Common myeloid progenitor, CD34-positive (primary cell): Measurements from ENCODE around the gene WDR70.
"Not testable (repeated sequence)": the region's sequence is repeated elsewhere in the genome, so short reads cannot be mapped to it uniquely, and the experiment has no call there.

ENCODE experiments used
- CTCF ChIA-PET: fragments of 350-600 bp; sonication (Branson Sonifier 250); formaldehyde crosslinking; loops from one replicate; lab custom pipeline; 2021; ENCODE audit warnings: antibody characterized with exemption; lab: Charles Lee
- POLR2A ChIA-PET: fragments of 350-600 bp; sonication (Branson Sonifier 250); formaldehyde crosslinking; loops from one replicate; lab custom pipeline; 2021; ENCODE audit warnings: antibody characterized with exemption; lab: Charles Lee
- DNase-seq, 3 donors: peaks; one replicate each; pipeline versions ENCODE4 v3.0.0 to v3.0.0-alpha.2; 2013
- H3K27ac ChIP-seq, 2 experiments: 1 replicate in 1 of 2; 2 replicates in 1 of 2; pipeline ENCODE4 v1.7.0; 2013; ENCODE audit warnings: inconsistent platforms in 2 of 2, low read length in 2 of 2, mild to moderate bottlenecking in 2 of 2, low read depth in 1 of 2, moderate library complexity in 1 of 2; ENCODE audit not compliant: severe bottlenecking in 2 of 2, insufficient read depth in 1 of 2, poor library complexity in 1 of 2
- H3K27me3 ChIP-seq, 5 experiments: replicated peaks in 2 of 5; 1 replicate in 3 of 5; 2 replicates in 2 of 5; pipeline versions ENCODE4 v1.6.1 to v1.7.0; 2013; ENCODE audit warnings: low read length in 4 of 5, mild to moderate bottlenecking in 2 of 5, moderate library complexity in 2 of 5, inconsistent platforms in 1 of 5; ENCODE audit not compliant: insufficient read depth in 5 of 5, control insufficient read depth in 4 of 5
- H3K36me3 ChIP-seq, 4 experiments: 1 replicate in 2 of 4; 2 replicates in 2 of 4; pipeline versions ENCODE4 v1.6.1 to v1.7.0; 2013; ENCODE audit warnings: low read length in 3 of 4, control low read depth in 1 of 4, mild to moderate bottlenecking in 1 of 4; ENCODE audit not compliant: control insufficient read depth in 4 of 4, insufficient read depth in 4 of 4
- H3K4me1 ChIP-seq, 4 experiments: 1 replicate in 3 of 4; 2 replicates in 1 of 4; pipeline versions ENCODE4 v1.6.1 to v1.7.1; 2013; ENCODE audit warnings: low read length in 3 of 4, mild to moderate bottlenecking in 3 of 4, control low read depth in 1 of 4, inconsistent platforms in 1 of 4, moderate library complexity in 1 of 4; ENCODE audit not compliant: control insufficient read depth in 4 of 4, insufficient read depth in 4 of 4; ENCODE audit errors: control extremely low read depth in 1 of 4
- H3K4me3 ChIP-seq, 7 experiments: 1 replicate in 4 of 7; 2 replicates in 3 of 7; pipeline versions ENCODE4 v1.5.1 to v1.7.0; 2013; ENCODE audit warnings: mild to moderate bottlenecking in 7 of 7, low read length in 6 of 7, moderate library complexity in 6 of 7, inconsistent platforms in 2 of 7, low read depth in 2 of 7, control low read depth in 1 of 7; ENCODE audit not compliant: insufficient read depth in 4 of 7, control insufficient read depth in 1 of 7; ENCODE audit errors: extremely low read depth in 1 of 7
- H3K9me3 ChIP-seq, 5 experiments: 1 replicate in 4 of 5; 2 replicates in 1 of 5; pipeline versions ENCODE4 v1.6.1 to v1.7.1; 2013; ENCODE audit warnings: low read length in 4 of 5, mild to moderate bottlenecking in 2 of 5, inconsistent platforms in 1 of 5, low read depth in 1 of 5, moderate library complexity in 1 of 5; ENCODE audit not compliant: control insufficient read depth in 4 of 5, insufficient read depth in 2 of 5; ENCODE audit errors: control extremely low read depth in 1 of 5
- WGBS: methylation state at CpG from one replicate; pipeline ENCODE4 v1.1.5; 2013; ENCODE audit not compliant: insufficient coverage; 5-methylcytosine and 5-hydroxymethylcytosine counted together

WDR70 gene

DNA sequence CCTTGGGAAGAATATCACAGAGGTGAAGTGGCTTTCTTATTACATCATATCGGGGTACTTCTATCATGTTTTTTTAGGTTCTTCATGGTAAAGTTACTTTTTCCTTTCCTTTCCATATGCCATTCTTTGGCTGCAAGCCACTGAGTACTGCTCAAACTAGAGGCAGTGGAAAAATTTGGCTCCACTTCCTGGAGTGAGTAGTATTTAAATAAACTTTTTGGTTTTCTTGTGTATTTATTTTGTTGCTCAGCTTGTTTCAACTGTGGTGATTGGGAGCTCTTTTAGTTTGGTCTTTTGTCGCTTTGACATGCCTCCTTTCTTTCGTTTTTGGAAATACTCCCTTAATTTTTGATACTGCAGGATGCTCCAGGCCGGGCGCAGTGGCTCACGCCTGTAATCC is 69.8 kb downstream of the WDR70 start:
- H3K4me3 ChIP-seq = no peak overlapping the region
- peaks cover 0 to 27% (median 7%) of the 10 kb centered on the region in 4 experiments for H3K36me3 ChIP-seq
- H3K9me3 ChIP-seq = peaks cover 0 to 11% (median 0%) of the 10 kb centered on the region in 5 experiments
- no peaks in the 10 kb centered on the region for H3K27me3 ChIP-seq
- DNase-seq = no peak
- ChIA-PET POLR2A (no interaction called here), CTCF (no interaction called here)
- WGBS = 72% methylated on average over 2 of the region's 6 CpGs
- no peaks in the 10 kb centered on the region for H3K4me1 ChIP-seq
- H3K27ac ChIP-seq = no peak overlapping the region

DNA sequence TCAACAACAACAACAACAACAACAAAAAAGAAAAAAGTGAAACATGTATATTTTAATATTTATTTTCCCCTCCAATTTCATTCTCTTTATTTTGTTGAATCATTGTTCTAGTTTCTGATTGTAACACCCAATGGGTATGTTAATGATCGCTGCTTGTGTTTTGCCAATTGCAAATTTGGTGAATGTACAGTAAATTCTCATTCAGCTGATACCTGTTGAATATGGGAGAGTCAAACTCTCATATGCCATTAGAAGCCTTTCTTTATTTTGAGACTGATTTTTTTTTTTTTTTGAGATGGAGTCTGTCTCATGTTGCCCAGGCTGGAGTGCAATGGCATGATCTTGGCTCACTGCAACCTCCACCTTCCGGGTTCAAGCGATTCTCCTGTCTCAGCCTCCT is 72.9 kb downstream of the WDR70 start:
- peaks cover 0 to 11% (median 0%) of the 10 kb centered on the region in 5 experiments for H3K9me3 ChIP-seq
- peaks cover 0 to 13% (median 1%) of the 10 kb centered on the region in 4 experiments for H3K36me3 ChIP-seq
- H3K27ac ChIP-seq, H3K4me1 ChIP-seq, DNase-seq, POLR2A ChIA-PET, CTCF ChIA-PET, H3K27me3 ChIP-seq, H3K4me3 ChIP-seq: not testable (repeated sequence)
- 93% methylated on average over 2 of the region's 3 CpGs for WGBS

DNA sequence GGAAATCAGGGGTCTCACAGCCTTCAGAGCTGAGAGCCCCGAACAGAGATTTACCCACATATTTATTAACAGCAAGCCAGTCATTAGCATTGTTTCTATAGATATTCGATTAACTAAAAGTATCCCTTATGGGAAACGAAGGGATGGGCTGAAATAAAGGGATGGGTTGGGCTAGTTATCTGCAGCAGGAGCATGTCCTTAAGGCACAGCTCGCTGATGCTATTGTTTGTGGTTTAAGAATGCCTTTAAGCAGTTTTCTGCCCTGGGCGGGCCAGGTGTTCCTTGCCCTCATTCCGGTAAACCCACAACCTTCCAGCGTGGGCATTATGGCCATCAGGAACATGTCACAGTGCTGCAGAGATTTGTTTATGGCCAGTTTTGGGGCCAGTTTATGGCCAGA is 74.1 kb downstream of the WDR70 start:
- H3K4me1 ChIP-seq, H3K9me3 ChIP-seq, DNase-seq, H3K4me3 ChIP-seq, H3K27me3 ChIP-seq, H3K27ac ChIP-seq, CTCF ChIA-PET, POLR2A ChIA-PET: not testable (repeated sequence)
- 100% methylated on average over 3 of the region's 7 CpGs for WGBS
- H3K36me3 ChIP-seq = peaks cover 0 to 12% (median 1%) of the 10 kb centered on the region in 4 experiments

DNA sequence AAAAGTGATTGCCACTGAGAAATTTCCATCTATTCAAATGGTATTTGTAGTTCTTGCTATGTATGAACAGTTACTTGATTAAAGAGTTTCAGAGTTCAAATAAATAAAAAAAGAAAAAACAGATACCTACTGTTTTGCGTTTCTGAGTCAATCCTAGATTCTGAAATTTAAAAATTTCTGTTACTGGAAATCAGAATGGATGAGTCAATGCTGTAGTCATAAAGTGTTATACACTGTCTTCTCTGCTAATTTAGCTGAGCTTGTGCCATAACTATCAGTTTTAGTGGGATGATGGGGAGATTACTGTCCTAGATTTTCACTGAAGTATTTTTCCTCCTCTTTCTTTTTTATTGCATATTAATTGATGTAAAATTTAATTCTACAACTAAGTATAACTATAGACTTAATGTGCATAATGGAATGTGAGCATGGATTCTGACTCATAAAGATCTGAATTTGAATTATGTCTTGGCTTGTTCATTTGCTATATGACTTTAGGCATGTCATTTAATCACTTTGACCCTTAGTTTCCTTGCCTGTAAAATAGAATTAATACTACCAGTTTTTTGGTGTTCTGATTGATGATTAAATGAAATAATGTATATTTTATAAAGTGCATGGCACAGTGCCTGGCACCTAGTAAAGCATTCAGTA is 75.4 kb downstream of the WDR70 start:
- no CpG with 5 or more reads among the region's 1 CpG for WGBS
- DNase-seq, H3K4me3 ChIP-seq, H3K4me1 ChIP-seq, H3K9me3 ChIP-seq, POLR2A ChIA-PET, CTCF ChIA-PET, H3K27me3 ChIP-seq, H3K27ac ChIP-seq: not testable (repeated sequence)
- H3K36me3 ChIP-seq = peaks cover 0 to 12% (median 1%) of the 10 kb centered on the region in 4 experiments

DNA sequence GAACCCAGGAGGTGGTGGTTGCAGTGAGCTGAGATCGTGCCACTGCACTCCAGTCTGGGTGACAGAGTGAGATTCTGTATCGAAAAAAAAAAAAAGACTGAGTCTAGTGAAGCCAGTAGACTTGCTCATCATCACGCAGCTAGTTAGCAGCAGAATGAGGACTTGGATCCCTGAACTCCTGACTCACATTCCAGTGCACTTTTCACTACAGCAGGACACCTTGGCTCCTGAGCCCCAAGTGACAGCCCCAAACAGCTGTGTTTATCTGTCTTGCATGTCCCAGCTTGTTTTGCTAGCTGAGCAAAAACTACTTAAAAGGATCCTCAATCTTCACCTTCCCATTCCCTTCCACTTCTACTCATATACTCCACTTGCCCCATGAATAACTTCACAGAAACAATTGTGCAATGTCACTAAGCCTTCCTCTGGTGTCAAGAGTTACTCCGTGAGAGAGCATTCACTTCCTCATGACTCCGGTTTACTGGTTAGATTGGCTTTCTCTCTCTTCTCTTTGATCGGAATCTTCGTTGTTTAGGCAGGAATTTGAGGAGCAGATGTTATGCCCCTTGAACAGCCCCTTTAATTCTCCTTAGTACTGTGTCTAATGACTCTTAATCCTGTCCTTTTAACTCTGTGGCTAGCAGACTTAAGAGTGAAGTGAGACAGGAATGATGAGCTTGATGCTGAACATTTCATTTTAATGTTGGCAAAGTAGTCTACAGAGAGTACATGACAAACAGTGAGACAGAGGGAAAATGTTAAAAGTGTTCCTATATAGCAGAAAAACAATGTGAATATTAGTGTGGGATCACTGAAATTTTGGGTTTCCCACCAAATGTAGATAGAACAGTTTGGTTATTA is 84.3 kb downstream of the WDR70 start:
- POLR2A ChIA-PET = interaction anchor here (0.6 kb wide), 1 partner anchor 1355 kb away, joined by 3 read pairs; no protein-coding TSS in a partner anchor
- H3K4me3 ChIP-seq, CTCF ChIA-PET, H3K9me3 ChIP-seq, H3K4me1 ChIP-seq, H3K36me3 ChIP-seq, H3K27ac ChIP-seq, H3K27me3 ChIP-seq: not testable (repeated sequence)
- DNase-seq = peak in 2 of 3 donors; percentile 39 to 60
- 36% methylated on average over 3 of the region's 7 CpGs for WGBS

DNA sequence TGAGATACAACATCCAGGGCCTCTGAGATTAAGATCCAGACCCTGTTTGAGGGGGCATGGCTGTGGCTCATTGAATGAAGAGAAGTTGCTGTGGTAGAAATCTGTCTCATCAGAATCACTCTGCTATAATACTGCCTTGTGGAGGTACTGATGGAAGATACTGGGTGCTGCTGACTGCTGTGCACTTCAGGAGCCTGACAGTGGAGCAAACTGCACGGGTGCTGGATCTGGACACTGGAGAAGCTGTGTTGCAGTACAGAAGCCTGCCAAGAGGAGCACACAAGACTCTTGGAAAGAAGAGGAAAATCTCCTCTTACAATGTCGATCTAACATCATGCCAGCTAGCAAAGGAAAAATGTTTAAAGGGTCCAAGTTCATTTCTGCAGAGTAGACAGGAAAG is 85.5 kb downstream of the WDR70 start:
- H3K4me1 ChIP-seq, POLR2A ChIA-PET, H3K27me3 ChIP-seq, H3K9me3 ChIP-seq, DNase-seq, H3K36me3 ChIP-seq, H3K4me3 ChIP-seq, H3K27ac ChIP-seq, CTCF ChIA-PET: not testable (repeated sequence)
- 100% methylated on average over 2 of the region's 2 CpGs for WGBS

DNA sequence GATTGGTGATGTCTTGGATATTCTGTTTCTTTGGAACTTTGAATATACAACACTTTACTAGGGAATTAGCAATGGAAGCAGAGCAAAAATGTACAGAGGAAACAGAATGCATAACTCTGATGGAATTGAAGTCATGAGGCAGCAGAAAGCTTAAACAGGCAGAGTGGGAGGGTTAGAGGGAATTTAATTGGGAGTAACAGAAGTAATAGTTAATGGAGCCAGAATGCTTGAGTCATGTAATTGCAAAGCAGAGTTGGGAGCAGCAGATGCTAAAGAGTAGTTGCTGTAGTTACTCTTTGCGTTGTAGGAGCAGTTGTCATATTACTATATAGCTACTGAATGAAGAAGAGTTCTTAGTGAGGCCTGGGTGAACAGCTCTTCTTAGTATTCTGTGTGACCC is 90.3 kb downstream of the WDR70 start:
- H3K27ac ChIP-seq, H3K27me3 ChIP-seq, DNase-seq, H3K4me3 ChIP-seq, H3K4me1 ChIP-seq, POLR2A ChIA-PET, H3K36me3 ChIP-seq, CTCF ChIA-PET: not testable (repeated sequence)
- WGBS = no CpG with 5 or more reads among the region's 1 CpG
- peaks cover 2 to 15% (median 5%) of the 10 kb centered on the region in 5 experiments for H3K9me3 ChIP-seq
